ENCODE measurements around the gene LDB3.

DNA sequence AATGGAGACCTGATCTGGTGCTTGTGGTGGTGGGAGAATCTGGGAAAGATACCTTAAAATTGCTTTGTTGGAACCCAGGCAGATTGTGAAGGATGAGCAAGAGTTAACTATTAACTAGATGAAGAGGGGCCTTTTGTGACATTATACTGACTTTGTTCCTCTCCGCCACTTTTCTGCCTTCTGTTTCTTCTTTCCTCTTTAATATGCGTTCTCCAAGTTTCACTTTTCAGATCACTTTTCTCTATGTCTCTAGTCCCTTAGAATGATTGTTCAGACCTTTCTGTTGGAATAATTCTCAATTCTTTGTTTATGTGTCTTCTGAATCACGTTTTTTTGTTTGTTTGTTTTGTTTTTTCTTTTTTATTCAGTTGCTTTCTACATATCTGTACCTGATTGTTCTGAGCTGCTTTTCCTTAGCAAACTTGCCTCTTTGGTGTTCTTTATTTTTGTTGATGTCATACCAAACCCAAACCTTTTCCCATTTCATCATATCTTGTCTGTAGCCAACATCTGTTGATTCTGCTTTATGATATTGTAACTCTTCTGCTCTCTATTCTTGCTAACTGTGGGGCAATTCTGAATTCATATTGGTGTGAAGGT is 90.9 kb downstream of the LDB3 start:
- TF ChIP-seq CTCF (IDR thresholded peaks at IDR 0.05) (no peak), POLR2A (IDR thresholded peaks at IDR 0.05) (no peak)

Data from heart left ventricle (tissue), 13 donors.